Glomerular visceral epithelial cell (primary cell): ENCODE measurements around the gene SCML1.

Source experiments
- DNase-seq: peaks from one replicate; pipeline ENCODE4 v3.0.0-alpha.2; 2016; ENCODE audit errors: extremely low spot score

The SCML1 gene

DNA sequence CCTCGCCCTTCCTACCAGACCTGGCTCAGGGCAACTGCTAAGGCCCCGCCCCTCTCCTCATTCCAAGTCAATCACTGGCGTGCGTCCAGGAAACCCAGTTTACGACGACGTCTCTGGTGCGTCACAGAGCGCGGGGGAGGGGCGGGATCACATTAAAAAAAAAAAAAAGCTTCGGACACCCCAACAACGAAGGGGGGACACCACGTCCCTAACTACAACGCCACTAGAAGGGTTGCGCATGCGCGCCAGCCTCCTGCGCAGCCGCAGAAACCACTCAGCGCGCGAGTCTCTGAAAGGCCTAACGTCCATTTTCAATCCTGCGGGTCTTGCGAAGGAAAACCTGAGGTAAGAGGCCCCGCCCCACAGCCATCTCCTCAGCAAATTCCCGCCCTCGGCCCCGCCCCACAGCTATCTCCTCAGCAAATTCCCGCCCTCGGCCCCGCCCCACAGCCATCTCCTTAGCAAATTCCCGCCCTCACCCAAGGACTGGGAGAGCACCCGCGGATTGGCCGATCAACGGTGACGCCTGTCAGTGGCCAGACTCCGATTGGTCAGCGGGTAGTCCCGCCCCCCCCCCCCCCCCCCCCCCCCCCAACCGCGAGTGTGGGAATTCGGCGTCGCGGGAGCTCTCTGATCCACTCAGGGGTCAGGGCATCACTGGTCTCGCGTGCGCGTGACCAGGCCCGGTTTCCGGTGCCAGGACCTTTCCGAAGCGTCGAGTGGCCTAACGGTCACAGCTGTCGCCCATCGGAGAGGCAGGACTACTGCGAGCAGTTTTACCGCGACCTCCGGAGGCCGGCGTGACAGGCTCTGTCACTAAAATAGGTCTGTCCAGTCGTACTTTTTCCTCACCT is at the start of gene SCML1:
TSS of gene SCML1 (plus strand) at position 638 of the 854 bp plus-strand sequence. CDS start 6,694 bp downstream, outside the sequence.
- DNase-seq = peak; percentile 96

- DNase-seq = no peak
These were observed 49.6 kb upstream of the SCML1 start for GRCh38 chrX:17687648-17688047.

DNA sequence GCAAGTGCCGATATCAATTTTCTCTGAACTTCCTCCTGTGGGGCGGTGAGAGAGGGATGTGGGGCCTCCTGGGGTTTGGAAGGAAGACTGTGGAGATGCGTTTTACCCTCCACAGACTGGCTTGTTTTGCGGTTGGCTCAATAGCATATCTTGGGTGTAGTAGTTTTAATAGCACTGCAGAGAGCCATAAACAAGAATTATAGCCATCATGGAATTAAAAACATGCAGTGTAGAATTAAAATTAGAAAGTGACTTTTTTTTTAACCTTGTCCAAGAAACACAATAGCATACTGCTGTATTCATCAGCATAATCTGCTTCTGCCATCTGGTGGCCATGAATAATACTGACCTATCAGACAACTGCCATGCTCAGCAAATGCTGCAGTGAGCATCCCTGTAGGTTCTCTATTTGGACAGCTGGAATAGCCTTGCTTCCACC is 47.3 kb upstream of the SCML1 start:
- peak; percentile 49 for DNase-seq

- peak; percentile 51 for DNase-seq
These were observed 44.5 kb upstream of the SCML1 start for GRCh38 chrX:17692709-17693346.

- no peak for DNase-seq
These were observed 40.1 kb upstream of the SCML1 start for GRCh38 chrX:17697191-17697590.

- no peak for DNase-seq
These were observed 36.3 kb upstream of the SCML1 start for GRCh38 chrX:17700976-17701375.

DNA sequence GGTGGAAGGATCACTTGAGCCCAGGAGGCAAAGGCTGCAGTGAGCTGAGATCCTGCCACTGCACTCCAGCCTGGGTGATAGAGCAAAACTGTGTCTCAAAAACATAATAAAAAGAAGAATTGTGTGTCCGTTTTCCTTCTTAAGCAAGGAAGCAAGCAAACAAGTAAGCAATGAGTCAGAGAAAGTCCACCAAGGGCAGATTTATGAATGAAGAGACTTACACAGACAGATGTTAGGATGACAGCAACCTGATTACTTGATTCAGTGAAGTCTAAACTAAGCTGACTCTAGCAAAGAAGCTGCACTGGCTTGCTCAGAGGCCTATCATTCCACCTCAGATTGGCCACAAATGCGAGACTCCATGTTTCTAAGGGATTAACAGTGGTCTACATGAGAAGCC is 34.1 kb upstream of the SCML1 start:
- DNase-seq = no peak

DNA sequence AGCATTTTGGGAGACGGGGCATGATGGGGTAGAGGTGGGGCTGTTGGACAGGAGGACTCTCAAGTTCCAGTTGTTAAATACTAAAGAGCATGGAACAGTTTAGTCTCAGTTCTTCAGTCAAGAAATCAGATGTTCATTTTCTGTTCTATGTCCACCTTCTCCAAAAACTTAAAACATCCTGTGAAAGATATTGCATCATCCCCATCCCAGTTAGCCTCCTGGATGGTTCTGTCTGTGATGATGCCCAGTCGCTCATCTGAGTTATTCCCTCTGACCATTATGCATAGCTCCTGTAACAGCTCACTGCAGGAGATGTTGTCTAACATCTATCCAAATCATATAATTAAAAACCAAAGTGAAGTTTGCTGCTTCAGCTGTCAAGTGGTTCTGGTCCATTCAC is 32.1 kb upstream of the SCML1 start:
- no peak for DNase-seq

GRCh38 chrX:17706676-17707075 is 30.6 kb upstream of the SCML1 start:
- DNase-seq = peak; percentile 50

DNA sequence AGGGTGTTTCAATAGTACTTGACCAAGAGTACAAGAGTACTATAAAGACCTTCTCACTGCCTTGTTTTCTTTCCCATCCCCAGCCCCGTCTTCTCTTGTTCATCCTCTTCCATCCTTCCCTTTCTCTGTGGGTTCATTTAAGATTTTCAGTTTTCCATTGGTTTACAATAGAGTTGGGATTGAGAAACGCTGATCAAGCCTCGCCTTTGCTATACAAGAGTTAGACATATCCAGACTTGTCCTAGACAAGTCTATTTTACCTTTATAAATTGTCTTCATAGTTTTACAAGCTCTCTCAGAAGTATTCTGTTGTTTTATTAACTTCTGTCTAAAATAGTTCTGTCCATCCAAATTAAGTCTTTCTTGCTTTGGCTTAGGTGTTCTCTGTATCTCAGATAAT is 29.6 kb upstream of the SCML1 start:
- DNase-seq = no peak

DNA sequence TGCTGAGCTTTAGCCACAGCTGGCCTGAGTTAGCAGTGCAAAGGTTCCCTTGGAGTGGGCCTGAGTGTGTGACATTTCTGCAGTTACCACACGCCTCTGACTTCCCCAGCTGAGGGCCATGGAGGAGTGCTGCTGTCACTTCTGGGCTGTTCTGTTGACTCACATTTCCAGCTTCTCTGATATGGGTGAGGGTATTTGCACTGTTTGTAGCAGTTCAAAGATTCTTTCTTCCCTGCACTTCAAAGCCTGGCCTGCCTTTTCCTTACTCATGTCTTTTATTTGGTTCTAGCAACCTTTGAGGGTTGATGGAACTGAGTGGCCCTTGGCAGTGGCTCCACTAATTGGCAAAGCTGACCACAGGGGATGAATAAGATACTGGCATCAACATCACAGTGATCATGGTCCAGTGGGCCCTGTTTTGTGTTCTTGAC is 26.4 kb upstream of the SCML1 start:
- DNase-seq = no peak

DNA sequence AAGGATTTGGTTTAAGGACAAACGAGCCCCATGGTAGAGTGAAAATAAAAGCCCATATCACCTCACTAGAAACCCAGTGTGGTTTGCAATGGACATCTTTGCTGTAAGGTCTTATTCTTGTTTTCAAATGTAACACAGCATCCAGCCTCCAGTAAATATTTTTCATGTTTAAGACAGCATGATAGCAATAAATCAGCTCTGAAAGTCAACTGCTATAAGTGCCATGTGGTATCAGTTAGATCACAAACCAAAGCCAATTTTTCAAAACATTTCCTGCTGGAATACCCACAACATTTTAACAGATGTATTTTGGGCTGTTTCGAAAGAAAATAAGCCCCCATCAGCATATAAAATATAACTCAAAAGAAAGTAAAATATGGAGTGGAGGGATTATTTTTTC is 24.0 kb upstream of the SCML1 start:
- no peak for DNase-seq

DNA sequence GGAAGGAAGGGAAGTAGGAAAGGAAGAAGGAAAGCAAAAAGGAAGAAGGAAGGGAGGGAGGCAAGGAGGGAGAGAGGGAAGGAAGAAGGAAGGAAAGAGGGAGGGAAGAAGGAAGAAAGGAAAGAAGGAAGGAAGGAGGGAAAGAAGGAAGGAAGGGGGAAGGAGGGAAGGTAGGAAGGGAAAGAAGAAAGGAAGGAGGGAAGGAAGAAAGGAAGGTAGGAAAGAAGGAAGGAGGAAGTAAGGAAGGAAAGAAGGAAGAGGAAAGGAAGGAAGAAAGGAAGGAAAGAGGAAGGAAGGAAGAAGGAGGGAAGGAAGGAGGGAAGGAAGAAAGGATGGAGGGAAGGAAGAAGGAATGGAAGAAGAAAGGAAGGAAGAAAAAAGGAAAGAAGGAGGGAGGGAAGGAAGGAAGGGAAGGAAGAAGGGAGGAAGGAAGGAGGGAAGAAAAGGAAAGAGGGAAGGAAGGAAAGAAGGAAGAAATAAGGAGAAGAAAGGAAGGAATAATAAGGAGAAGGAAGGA is 18.6 kb upstream of the SCML1 start:
- no peak for DNase-seq

GRCh38 chrX:17719711-17720110 is 17.6 kb upstream of the SCML1 start:
- no peak for DNase-seq

DNA sequence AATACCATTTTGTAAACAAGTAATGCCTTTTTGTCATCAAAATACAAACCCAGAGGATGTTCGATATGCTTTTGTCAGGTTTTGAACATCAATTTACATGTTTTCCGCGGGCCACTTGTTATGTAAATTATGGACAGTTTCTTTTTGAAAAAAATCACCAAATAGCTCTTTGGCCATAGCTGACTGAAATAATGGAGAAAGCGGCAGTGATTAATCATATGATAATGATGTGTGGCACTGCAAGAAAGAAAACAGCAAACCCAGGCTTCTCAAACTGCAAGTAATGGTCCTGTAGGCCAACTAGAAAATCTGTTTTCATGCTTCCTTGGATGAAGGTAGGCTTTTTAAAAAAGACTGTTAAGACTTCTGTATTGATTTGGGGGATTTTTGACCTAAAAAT is 15.6 kb upstream of the SCML1 start:
- no peak for DNase-seq

DNA sequence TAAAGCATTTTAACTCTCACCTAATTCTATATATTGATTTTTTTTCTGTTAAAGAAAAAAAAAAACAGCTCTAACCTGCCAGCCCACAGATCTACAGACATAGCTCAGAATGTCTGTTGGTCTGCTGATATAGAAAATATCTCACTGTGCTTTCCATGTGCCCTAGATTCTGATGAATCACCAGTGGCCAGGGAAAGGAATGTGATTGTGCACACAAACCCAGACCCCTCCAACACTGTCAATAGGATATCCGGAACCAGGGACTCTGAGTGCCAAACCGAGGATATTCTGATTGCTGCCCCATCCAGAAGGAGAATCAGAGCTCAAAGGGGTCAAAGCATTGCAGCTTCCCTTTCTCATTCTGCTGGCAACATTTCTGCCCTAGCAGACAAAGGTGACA is 12.1 kb upstream of the SCML1 start:
- peak; percentile 13 for DNase-seq

- DNase-seq = no peak
These were observed 5.0 kb upstream of the SCML1 start for GRCh38 chrX:17732138-17732783.

DNA sequence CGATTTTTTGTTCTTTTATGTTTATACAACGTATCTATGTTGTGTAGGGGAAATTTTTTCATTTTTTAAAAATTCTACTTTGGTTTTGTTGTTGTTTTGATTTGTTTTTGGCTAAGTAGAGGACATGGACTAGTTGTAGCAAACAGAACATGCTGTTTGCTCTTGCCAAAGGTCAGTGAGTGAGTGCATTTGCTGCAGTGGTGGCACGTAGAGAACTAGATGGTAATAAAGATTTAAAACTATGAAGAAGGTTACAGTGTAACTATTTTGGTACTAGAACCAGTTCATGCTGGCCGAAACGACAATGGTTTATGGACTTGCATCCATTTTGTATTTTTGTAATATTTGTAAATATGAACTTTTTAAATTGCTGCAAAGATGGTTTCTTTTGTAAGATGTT is 1.9 kb upstream of the SCML1 start:
- no peak for DNase-seq

- no peak for DNase-seq
These were observed 826 bp upstream of the SCML1 start for GRCh38 chrX:17736478-17736855.

GRCh38 chrX:17737710-17737985 is 355 bp downstream of the SCML1 start:
- DNase-seq = no peak

DNA sequence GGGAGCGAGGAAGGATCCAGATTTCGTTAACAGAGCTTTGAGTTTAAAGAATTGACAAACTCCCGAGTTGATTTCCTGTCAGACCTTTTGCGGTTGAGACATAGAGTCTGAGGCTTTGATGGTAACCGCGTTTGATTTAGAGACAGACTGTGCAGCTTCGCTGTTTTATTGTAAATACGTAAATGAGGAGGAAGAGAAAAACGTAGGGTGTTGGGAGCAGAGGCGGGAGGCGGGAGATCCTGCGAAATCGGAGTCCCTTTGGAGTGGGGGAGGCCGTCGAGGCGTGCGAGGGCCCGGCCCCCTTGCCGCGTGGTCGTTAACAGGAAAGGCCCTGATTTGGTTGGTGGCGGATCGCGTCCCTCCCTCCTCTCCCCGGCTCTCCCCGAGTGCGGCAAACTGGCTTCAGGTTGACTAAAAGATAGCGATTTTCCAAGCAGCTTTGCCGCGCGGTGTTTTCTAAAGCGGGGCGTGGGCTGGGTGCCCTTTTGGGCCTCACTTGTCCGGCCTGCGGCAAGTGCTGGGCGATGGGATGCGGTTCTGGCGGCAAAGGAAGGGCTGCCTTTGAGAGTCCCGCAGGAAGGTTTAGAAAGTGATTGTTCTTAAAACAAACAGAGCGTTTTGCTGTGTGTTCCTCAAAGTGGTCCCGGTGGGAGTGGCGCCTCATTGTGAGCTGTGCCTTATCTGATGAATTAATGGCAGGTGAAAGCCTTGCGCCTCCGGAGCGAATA is 857 bp downstream of the SCML1 start:
- DNase-seq = peak; percentile 60
